ENCODE results near the gene C16orf90.

GRCh38 chr16:3467921-3468320 is 27.4 kb downstream of the C16orf90 start:
- no peak for TF ChIP-seq MZF1 (tag by site-specific recombination; IDR thresholded peaks at IDR 0.05; ENCODE audit: borderline replicate concordance)
- TF ChIP-seq, protein P1, sequence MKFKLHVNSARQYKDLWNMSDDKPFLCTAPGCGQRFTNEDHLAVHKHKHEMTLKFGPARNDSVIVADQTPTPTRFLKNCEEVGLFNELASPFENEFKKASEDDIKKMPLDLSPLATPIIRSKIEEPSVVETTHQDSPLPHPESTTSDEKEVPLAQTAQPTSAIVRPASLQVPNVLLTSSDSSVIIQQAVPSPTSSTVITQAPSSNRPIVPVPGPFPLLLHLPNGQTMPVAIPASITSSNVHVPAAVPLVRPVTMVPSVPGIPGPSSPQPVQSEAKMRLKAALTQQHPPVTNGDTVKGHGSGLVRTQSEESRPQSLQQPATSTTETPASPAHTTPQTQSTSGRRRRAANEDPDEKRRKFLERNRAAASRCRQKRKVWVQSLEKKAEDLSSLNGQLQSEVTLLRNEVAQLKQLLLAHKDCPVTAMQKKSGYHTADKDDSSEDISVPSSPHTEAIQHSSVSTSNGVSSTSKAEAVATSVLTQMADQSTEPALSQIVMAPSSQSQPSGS (tag by site-specific recombination; IDR thresholded peaks at IDR 0.05; ENCODE audit: low read depth) = no peak
- TF ChIP-seq ZNF184 (tag by site-specific recombination; IDR thresholded peaks at IDR 0.05) = no peak

Measured in HEK293 (cell line).